ENCODE data around the gene MS4A6E.
"Not testable (repeated sequence)": the region's sequence is repeated elsewhere in the genome, so short reads cannot be mapped to it uniquely, and the experiment has no call there.

The MS4A6E gene, protein sequence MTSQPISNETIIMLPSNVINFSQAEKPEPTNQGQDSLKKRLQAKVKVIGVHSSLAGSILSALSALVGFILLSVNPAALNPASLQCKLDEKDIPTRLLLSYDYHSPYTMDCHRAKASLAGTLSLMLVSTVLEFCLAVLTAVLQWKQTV

DNA sequence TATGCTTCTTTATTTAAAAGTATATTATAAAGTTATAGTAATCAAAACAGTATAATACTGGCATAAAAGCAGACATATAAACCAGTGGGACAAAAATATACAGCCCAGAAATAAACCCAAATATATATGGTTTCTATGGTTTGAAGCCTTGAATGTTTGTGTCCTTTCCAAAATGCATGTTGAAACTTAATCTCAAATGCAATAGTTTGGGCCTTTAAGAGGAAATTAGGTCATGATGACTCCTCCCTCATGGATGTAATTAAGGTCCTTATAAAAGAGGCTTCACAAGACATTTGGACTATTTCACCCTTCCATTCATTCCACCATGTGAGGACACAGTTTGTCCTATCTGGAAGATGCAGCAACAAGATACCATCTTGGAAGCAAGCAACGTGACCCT lies at the start of gene MS4A6E:
TSS of gene MS4A6E (plus strand) at position 301 of the 400 bp plus-strand sequence. CDS start 7,641 bp downstream, outside the sequence.
- DNase-seq (ENCODE audit: low read depth in 2 of 2, low spot score in 1 of 2) = no peak

DNA sequence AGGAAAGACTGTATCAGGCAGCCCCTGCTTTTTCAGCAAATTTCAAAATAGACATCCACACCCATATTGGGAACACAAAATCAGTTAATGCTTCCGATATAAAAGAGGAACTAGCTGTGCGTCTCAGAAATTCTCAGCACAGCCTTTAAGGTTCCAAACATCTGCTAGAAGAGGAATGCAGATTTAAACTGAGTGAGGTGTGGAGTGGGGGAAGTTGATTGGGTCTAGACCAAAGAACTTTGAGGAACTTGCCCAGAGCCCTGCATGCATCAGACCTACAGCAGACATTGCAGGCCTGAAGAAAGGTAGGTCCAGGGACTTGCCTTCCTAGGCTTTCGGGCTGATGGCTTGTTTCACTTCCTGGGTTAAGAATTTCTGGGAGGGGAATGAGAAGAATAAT lies 46.6 kb upstream of the MS4A6E start, which contains the start of gene MS4A4A:
TSS of gene MS4A4A (plus strand) at position 255 of the 400 bp plus-strand sequence. CDS start at position 265, 10 bp downstream.
- DNase-seq (ENCODE audit: low read depth in 2 of 2, low spot score in 1 of 2) = no peak

DNA sequence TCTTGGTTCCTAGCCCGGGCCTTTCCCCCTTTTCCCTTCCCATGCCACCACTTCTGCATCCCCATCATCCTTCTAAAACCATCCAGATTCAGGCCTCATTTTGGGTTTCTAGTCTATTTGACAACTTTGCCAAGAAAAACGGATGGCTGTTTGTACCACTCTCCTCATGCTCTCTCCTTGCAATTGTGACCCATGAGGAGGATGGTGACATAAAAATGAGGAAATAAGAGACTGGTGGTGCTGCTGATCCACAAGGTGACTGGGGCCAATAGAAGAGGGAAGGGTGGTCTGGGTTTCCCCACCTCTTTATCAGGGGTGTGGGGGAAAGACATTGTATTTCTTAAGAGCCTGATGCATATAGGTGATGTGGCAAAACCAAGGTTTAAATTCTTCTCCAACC lies 45.6 kb upstream of the MS4A6E start:
- DNase-seq (ENCODE audit: low read depth in 2 of 2, low spot score in 1 of 2) = no peak

DNA sequence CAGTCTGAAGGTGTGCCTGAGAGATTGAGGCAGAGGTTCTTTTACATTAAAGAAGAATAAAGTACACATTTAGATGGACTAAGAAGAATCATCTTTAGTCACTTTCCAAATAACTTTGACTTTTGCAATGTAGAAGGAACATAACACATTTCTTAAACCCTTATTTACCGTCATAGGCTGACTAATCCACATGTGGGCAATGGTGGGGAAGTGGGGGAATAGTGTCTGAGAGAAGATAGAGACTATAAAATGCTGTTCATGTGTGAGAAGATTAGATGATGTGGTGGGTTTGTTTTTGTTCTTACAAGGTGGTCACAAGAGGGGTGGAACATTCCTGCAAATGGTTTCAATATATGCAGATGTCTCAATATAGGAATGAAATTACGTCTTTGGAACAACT lies 44.8 kb upstream of the MS4A6E start:
- no peak for DNase-seq (ENCODE audit: low read depth in 2 of 2, low spot score in 1 of 2)

DNA sequence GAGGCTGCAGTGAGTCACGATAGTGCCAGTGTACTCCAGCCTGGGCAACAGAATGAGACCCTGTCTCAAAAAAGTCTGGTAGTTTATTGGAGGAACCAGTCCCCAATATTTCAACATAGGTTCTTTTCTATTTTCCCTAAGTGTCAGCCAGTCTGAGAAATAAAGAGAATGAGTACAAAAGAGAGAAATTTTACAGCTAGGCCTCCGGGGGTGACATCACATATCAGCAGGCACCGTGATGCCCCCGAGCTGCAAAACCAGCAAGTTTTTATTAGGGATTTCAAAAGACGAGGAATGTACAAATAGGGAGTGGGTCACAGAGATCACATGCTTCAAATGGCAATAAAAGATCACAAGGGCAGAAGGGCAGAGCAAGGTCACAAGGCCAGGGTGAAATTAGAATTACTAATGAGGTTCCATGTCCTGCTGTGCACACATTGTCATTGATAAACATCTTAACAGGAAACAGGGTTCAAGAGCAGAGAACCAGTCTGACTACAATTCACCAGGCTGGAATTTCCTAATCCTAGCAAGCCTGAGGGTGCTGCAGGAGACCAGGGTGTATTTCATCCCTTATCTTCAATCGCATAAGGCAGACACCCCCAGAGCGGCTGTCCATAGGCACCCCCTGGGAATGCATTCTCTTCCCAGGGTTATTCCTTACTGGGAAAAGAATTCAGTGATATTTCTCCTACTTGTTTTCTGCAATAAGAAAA lies 41.5 kb upstream of the MS4A6E start:
- not testable (repeated sequence) for DNase-seq (ENCODE audit: low read depth in 2 of 2, low spot score in 1 of 2)

DNA sequence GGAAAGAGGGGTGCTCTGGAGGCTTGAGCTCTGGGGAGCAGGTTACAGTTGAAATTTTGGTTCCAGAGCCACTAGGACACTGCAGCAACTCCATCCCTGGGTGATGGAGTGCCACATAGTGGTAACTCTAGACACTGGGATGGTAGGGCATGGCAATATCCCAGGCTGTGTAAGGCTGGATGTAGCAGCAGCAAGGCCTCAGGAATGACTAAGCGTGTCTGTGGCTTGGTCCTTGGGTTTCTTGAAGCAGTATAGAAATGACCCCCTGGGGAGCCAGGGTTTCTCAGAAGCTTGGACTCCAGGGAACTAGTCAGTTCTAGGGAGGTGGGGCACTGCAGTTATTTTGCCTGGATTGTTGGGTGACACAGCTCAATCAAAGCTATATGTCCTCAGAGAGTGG lies 38.5 kb upstream of the MS4A6E start:
- DNase-seq (ENCODE audit: low read depth in 2 of 2, low spot score in 1 of 2) = no peak

DNA sequence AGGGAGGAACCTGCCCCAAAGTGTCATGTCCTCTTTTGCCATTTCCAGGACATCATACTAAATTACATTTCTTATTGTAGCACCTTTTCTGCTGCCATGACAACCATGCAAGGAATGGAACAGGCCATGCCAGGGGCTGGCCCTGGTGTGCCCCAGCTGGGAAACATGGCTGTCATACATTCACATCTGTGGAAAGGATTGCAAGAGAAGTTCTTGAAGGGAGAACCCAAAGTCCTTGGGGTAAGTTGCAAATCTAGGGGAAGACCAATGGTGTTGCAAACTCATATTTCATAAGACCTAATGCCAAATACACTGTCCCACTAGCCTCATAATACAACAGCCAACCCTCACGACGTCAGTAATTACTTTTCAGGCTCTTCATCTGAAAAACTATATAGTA lies 34.9 kb upstream of the MS4A6E start:
- no peak for DNase-seq (ENCODE audit: low read depth in 2 of 2, low spot score in 1 of 2)

DNA sequence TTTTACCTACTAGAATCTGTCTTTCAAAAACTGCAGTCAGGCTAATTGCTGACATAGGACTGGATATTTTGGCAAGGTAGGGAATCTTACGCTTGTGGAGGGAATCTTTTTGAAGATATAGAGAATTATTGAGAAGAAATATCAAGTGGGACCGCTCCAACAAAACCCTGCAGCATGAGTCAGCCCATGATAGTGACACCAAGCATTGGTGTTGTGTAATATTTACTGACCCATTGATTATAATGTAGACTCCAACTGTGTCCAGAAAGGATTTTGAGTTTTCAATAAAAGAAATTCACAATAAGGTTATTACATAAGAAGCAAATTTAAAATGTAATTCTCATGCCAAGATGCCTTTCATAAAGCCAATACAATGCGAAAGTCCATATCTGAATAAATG lies 25.9 kb upstream of the MS4A6E start:
- no peak for DNase-seq (ENCODE audit: low read depth in 2 of 2, low spot score in 1 of 2)

DNA sequence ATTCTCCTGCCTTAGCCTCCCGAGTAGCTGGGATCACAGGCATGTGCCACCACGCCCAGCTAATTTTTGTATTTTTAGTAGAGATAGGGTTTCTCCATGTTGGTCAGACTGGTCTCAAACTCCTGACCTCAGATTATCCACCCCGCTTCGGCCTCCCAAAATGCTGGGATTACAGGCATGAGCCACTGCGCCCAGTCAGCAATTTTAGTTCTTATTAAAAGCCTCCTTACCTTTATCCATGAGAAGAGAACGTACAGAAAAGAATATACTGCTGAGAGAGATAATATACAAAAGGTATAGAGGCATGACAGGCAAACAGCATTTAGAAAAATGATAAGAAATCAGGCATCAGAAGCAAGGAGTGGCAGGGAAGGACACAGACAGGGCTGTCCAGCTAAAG lies 25.2 kb upstream of the MS4A6E start:
- DNase-seq (ENCODE audit: low read depth in 2 of 2, low spot score in 1 of 2) = not testable (repeated sequence)

DNA sequence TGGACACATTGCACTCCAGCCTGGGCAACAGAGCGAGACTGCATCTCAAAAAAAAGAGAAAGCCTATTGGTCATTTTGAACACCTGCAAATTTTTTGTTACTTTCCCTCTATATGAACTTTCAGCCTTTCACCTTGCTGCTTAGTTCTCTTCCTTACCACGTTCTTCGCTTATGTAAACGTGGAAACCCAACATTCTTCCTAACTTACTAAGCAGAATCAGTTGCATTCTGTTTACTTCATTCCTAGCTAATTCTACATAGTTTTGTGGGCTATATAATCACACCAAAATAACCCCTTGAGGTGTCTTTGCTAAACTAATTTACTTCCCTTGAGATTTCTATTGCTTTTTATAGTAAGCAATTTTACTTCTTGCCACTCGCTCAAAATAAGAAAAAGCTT lies 23.4 kb upstream of the MS4A6E start:
- DNase-seq (ENCODE audit: low read depth in 2 of 2, low spot score in 1 of 2) = no peak

DNA sequence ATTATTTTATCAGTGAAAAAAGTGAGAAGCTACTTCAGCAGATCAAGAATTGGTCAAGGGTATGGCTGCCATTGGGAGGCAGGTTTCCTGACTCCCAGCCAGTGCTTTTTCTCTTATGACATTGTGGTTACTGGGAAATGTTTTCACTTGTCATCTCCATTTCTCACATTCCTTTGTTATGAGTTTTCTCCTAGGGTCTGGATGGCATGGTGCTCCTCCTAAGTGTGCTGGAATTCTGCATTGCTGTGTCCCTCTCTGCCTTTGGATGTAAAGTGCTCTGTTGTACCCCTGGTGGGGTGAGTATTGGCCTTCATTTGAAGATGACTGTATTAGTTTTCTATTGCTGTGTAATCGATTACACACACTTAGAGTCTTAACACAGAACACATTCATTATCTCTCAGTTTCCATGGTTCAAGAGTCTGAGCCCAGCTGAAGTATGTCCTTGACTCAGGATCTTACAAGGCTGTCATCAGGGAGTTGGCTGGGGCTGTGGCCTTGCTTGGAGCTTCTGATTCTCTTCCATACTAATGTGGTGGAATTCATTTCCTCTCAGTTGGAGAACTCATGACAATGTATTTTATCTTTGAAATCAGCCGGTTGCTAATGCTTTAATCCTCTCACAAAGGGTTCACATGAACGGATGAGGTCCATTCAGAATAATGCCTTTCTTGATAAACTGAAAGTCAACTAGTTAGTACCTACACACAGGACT lies 21.0 kb upstream of the MS4A6E start:
- DNase-seq (ENCODE audit: low read depth in 2 of 2, low spot score in 1 of 2) = no peak

DNA sequence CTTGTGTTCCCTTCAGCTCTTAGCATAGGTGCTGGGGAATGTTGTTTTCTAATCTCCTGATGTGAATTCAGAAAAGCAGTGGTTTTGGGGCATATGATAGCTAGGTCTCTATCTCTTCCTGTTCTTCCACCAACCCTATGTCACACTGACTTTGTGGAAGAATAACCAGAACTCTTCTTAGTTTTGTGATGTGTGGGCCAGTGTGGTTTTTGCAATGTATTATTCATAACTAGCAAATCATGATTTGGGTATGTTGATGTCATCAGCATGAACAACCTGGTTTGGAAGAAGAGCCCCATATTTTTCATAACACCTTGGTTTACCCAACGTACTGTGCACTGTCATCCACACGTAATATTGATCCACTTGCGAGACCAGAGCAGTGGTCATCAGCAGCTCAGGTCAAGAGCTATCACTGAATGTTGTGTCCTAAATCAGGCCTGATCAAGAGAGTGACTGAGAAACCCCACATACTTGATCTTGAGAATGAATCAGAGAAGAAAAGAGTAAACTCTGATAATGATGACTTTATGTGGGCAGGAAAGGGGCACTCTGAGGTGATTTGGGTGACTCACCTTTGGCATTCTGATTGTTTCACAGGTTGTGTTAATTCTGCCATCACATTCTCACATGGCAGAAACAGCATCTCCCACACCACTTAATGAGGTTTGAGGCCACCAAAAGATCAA lies 19.4 kb upstream of the MS4A6E start:
- DNase-seq (ENCODE audit: low read depth in 2 of 2, low spot score in 1 of 2) = no peak

DNA sequence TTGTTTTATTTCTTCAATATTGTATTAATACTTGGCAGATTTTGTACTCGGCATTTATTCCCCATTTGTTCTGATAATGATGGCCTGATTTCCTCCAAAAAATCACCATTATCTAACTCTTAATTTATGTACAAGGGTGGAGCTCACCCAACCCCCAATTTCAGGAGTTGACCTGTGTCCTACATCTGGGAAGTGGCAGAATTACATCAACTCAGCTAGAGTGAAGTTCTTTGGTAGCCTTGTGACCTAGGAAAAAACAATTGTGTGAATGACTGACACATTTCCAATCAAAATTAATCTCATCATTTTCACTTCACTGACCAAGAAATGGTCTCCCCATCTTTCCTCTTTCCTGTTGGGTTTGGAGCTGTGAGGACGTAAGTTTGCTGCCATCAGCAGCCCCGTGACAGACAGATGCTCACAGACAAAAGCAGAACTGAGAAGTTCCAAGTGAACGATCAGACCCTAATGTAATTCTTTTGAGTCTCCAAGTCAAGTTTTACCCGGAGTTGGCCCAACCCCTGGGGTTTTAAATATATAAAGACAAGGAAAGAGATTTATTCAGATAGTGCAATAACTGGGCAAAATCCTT lies 16.6 kb upstream of the MS4A6E start:
- DNase-seq (ENCODE audit: low read depth in 2 of 2, low spot score in 1 of 2) = no peak

DNA sequence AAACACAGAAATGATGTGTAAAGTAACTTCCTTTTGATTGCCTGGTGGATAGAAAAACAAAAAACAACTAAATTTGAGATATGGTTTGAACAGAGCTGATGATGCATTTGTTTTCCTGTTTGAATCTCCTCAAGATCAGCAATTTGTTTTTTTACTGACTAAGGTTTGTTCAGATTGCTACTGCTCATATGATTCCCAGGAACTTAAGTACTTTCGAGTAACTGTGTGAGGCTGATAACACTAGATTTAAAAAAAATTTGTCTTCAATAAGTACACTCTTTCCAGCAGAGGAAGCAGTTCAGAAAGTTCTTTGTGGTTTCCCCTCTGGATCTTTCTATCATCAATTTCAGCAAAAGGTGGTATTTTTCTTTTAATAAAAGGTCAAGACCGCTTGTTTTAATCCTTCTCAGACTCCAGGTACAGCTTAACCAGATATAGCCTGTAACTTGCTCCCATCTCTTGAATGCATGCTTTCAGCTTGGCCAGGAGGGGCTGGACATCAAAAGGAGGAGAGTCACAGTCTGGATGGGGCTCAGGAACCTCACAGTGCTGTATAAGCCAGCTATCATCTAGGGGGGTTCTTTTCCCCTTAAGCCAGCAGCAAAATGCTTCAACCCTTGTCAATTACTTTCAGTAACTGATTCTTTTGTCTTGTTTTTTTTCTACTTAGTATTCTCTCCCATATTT lies 12.3 kb upstream of the MS4A6E start:
- no peak for DNase-seq (ENCODE audit: low read depth in 2 of 2, low spot score in 1 of 2)

DNA sequence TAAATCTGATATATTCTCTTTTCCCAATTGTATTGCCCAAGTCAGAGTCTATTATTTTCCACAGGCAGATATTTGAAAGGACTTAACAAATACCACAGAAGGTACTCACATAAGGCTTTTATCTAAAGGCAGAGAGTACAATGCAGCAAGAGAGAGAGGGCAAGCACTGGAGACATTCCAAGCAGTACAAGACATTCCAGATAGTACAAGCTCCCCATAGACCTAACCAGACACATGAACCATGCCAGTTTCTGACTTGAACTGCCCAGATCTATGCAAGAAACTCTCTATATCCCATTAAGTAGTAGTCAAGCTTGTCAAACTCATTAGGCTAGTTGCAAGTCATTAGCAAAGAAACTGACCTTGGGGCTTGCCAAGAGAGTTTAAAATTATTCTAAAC lies 11.2 kb upstream of the MS4A6E start:
- DNase-seq (ENCODE audit: low read depth in 2 of 2, low spot score in 1 of 2) = no peak

DNA sequence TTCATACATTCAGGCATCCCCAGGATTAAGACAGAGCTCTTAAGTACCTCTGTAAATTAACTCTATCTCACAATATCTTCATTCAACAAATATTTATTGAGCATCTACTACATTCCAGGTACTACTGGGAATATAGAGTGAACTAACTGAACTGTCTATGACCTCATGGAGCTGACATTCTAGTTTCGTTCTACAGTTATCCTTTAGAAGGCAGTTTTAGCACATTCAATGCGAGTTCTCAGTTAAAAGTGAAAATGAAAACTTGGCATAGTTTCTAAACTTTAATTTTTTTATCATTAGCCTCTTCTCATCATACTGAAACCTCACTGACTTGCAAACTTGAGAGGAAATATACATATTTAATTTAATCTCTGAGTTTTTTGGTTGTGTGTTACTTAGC lies 10.7 kb upstream of the MS4A6E start:
- no peak for DNase-seq (ENCODE audit: low read depth in 2 of 2, low spot score in 1 of 2)

DNA sequence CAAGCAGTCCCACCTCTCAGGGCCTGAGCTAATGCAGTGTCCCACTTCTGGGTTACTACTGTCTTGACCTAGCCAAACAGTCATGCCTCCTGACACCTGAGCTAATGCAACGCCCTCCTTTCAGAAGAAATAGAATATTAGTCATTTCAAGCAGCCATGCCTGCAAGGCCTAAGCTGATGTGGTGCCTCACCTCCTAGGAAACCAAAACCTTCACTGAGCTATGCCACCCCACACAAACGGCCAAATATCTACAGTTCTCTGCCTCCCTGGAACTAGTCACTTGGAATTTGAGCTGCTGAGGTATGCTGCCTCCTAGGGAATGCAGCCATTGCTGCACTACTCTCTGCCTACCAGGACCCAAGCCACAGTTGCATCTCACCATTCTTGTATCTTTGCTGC lies 8.3 kb upstream of the MS4A6E start:
- no peak for DNase-seq (ENCODE audit: low read depth in 2 of 2, low spot score in 1 of 2)

DNA sequence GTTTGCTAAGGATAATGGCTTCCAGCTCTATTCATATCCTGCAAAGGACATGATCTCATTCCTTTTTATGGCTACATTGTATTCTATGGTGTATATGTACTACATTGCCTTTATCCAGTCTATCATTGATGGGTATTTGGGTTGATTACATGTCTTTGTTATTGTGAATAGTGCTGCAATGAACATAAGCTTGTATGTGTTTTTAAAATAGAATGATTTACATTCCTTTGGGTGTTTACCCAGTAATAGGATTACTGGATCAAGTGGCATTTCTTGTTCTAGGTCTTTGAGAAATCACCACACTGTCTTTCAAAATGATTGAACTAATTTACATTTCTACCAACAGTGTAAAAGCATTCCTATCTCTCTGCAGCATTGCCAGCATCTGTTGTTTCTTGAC lies 6.0 kb upstream of the MS4A6E start:
- no peak for DNase-seq (ENCODE audit: low read depth in 2 of 2, low spot score in 1 of 2)

DNA sequence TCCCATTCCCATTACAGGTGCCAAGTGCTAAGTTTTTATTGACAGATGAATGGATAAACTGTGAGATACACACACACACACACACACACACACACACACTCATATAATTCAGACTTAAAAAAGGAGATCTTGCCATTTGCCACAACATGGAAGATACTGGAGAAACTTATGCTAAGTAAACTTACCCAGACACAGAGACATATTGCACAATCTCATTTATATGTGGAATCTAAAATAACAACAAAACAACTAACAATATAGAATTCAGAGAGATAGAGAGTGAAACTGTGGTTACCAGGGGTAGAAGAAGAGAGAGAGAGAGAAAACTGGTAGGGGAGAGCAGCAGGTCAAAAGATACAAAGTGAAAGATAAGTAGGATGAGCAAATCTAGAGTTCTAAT lies 1.4 kb downstream of the MS4A6E start:
- no peak for DNase-seq (ENCODE audit: low read depth in 2 of 2, low spot score in 1 of 2)

DNA sequence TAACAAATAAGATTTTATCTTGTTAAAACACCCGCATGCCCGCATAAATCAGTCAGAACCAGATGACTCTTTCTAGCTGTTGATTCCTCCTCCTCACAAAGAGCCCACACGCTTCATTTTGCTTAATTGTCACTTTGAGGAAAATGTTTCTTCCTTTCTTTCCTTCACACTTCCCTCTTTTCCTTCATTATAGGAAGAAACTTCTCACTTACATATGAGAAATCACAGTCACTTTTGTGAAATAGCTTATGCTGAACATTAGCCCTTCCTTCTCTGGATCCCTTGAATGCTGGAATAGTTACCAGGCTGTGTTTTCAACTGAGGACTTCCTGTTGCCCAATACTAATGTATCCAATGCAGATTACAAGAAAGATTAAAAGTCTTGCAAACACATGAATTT lies 5.8 kb downstream of the MS4A6E start:
- DNase-seq (ENCODE audit: low read depth in 2 of 2, low spot score in 1 of 2) = no peak
